Measurements from ENCODE around the gene ITPK1. TPM values are rescaled to one million over a fixed set of nuclear protein-coding genes. Genes with fewer than 3 reads are reported as not detected.

Gene ITPK1
- total RNA-seq, 2 donors from 2014 or later, result 53.4 to 61.8 TPM

GRCh38 chr14:92932448-92933395, 183.0 kb downstream of the ITPK1 start:
- no peaks in the 10 kb centered on the region for H3K36me3 Mint-ChIP-seq (ENCODE audit: insufficient read depth in 2 of 2)
- H3K27me3 Mint-ChIP-seq (ENCODE audit: low read depth), result no peaks in the 10 kb centered on the region
- ATAC-seq (replicated peaks in 1 of 2) (no peak), DNase-seq (no peak)
- no peak overlapping the region for H3K27ac Mint-ChIP-seq
- no peak overlapping the region for H3K4me3 Mint-ChIP-seq
- H3K4me1 Mint-ChIP-seq (ENCODE audit: low read depth), result no peaks in the 10 kb centered on the region
- H3K9me3 Mint-ChIP-seq, result no peaks in the 10 kb centered on the region

GRCh38 chr14:92931681-92932447, 183.9 kb downstream of the ITPK1 start:
- H3K9me3 Mint-ChIP-seq, result no peaks in the 10 kb centered on the region
- no peak for ATAC-seq (replicated peaks in 1 of 2)
- H3K27ac Mint-ChIP-seq, result no peak overlapping the region

GRCh38 chr14:92930737-92931602, 184.8 kb downstream of the ITPK1 start:
- no peak overlapping the region for H3K27ac Mint-ChIP-seq
- no peak overlapping the region for H3K4me3 Mint-ChIP-seq
- H3K4me1 Mint-ChIP-seq (ENCODE audit: low read depth), result no peaks in the 10 kb centered on the region

More at GRCh38 chr14:92931681-92932447, 183.9 kb downstream of the ITPK1 start:
- DNase-seq, result no peak
- no peaks in the 10 kb centered on the region for H3K27me3 Mint-ChIP-seq (ENCODE audit: low read depth)
- no peaks in the 10 kb centered on the region for H3K36me3 Mint-ChIP-seq (ENCODE audit: insufficient read depth in 2 of 2)
- no peak overlapping the region for H3K4me3 Mint-ChIP-seq
- H3K4me1 Mint-ChIP-seq (ENCODE audit: low read depth), result no peaks in the 10 kb centered on the region

GRCh38 chr14:92929689-92930608, 185.8 kb downstream of the ITPK1 start:
- ATAC-seq (replicated peaks in 1 of 2) (no peak), DNase-seq (no peak)
- Mint-ChIP-seq H3K27ac (no peak overlapping the region), H3K27me3 (ENCODE audit: low read depth) (peaks cover 9% of the 10 kb centered on the region), H3K36me3 (ENCODE audit: insufficient read depth in 2 of 2) (no peaks in the 10 kb centered on the region), H3K4me3 (no peak overlapping the region), H3K9me3 (no peaks in the 10 kb centered on the region), H3K4me1 (ENCODE audit: low read depth) (no peaks in the 10 kb centered on the region)

More at GRCh38 chr14:92930737-92931602, 184.8 kb downstream of the ITPK1 start:
- DNase-seq (no peak), ATAC-seq (replicated peaks in 1 of 2) (no peak)
- Mint-ChIP-seq H3K9me3 (no peaks in the 10 kb centered on the region), H3K27me3 (ENCODE audit: low read depth) (no peaks in the 10 kb centered on the region), H3K36me3 (ENCODE audit: insufficient read depth in 2 of 2) (no peaks in the 10 kb centered on the region)

GRCh38 chr14:92928961-92929688, 186.6 kb downstream of the ITPK1 start:
- ATAC-seq (replicated peaks in 1 of 2) (no peak), DNase-seq (no peak)
- Mint-ChIP-seq H3K36me3 (ENCODE audit: insufficient read depth in 2 of 2) (no peaks in the 10 kb centered on the region), H3K4me3 (no peak overlapping the region), H3K9me3 (no peaks in the 10 kb centered on the region), H3K27ac (no peak overlapping the region), H3K27me3 (ENCODE audit: low read depth) (peaks cover 14% of the 10 kb centered on the region), H3K4me1 (ENCODE audit: low read depth) (no peaks in the 10 kb centered on the region)

GRCh38 chr14:92928258-92928629, 187.5 kb downstream of the ITPK1 start:
- ATAC-seq (replicated peaks in 1 of 2), result no peak
- no peak overlapping the region for H3K27ac Mint-ChIP-seq
- H3K36me3 Mint-ChIP-seq (ENCODE audit: insufficient read depth in 2 of 2), result no peaks in the 10 kb centered on the region
- H3K27me3 Mint-ChIP-seq (ENCODE audit: low read depth), result peaks cover 14% of the 10 kb centered on the region
- no peak for DNase-seq
- no peaks in the 10 kb centered on the region for H3K4me1 Mint-ChIP-seq (ENCODE audit: low read depth)
- no peak overlapping the region for H3K4me3 Mint-ChIP-seq
- H3K9me3 Mint-ChIP-seq, result no peaks in the 10 kb centered on the region

GRCh38 chr14:92927349-92928257, 188.1 kb downstream of the ITPK1 start:
- no peak for ATAC-seq (replicated peaks in 1 of 2)
- Mint-ChIP-seq H3K9me3 (no peaks in the 10 kb centered on the region), H3K4me1 (ENCODE audit: low read depth) (peaks cover 2% of the 10 kb centered on the region), H3K27ac (no peak overlapping the region), H3K27me3 (ENCODE audit: low read depth) (peaks cover 16% of the 10 kb centered on the region), H3K36me3 (ENCODE audit: insufficient read depth in 2 of 2) (peaks cover 0 to under 1% of the 10 kb centered on the region in 2 donors), H3K4me3 (no peak overlapping the region)
- DNase-seq, result no peak

GRCh38 chr14:92926931-92927330, 188.8 kb downstream of the ITPK1 start:
- no peak for ATAC-seq (replicated peaks in 1 of 2)
- H3K4me3 Mint-ChIP-seq, result no peak overlapping the region

GRCh38 chr14:92926180-92926845, 189.4 kb downstream of the ITPK1 start:
- Mint-ChIP-seq H3K36me3 (ENCODE audit: insufficient read depth in 2 of 2) (peaks cover 0 to 3% of the 10 kb centered on the region in 2 donors), H3K9me3 (no peaks in the 10 kb centered on the region), H3K4me3 (no peak overlapping the region), H3K27me3 (ENCODE audit: low read depth) (peaks cover 29% of the 10 kb centered on the region), H3K27ac (no peak overlapping the region), H3K4me1 (ENCODE audit: low read depth) (peaks cover 5% of the 10 kb centered on the region)
- DNase-seq, result no peak
- ATAC-seq (replicated peaks in 1 of 2), result no peak

More at GRCh38 chr14:92926931-92927330, 188.8 kb downstream of the ITPK1 start:
- DNase-seq, result no peak
- peaks cover 5% of the 10 kb centered on the region for H3K4me1 Mint-ChIP-seq (ENCODE audit: low read depth)
- no peaks in the 10 kb centered on the region for H3K9me3 Mint-ChIP-seq
- peaks cover 23% of the 10 kb centered on the region for H3K27me3 Mint-ChIP-seq (ENCODE audit: low read depth)
- H3K27ac Mint-ChIP-seq, result no peak overlapping the region
- peaks cover 0 to 3% of the 10 kb centered on the region in 2 donors for H3K36me3 Mint-ChIP-seq (ENCODE audit: insufficient read depth in 2 of 2)

GRCh38 chr14:92925446-92925845, 190.3 kb downstream of the ITPK1 start:
- Mint-ChIP-seq H3K4me1 (ENCODE audit: low read depth) (peaks cover 5% of the 10 kb centered on the region), H3K4me3 (no peak overlapping the region), H3K27ac (no peak overlapping the region), H3K9me3 (no peaks in the 10 kb centered on the region), H3K36me3 (ENCODE audit: insufficient read depth in 2 of 2) (peaks cover 0 to 3% of the 10 kb centered on the region in 2 donors), H3K27me3 (ENCODE audit: low read depth) (peaks cover 34% of the 10 kb centered on the region)
- no peak for ATAC-seq (replicated peaks in 1 of 2)
- DNase-seq, result no peak

Data from activated T-cell treated with anti-CD3 and anti-CD28 coated beads, Interleukin-2, amount 50 U/mL, for 72 hours (primary cell).